ENCODE results near the gene ZNF565.
"Not testable (repeated sequence)": the region's sequence is repeated elsewhere in the genome, so short reads cannot be mapped to it uniquely, and the experiment has no call there.

The ZNF565 gene

GRCh38 chr19:36214386-36215275, at the start of gene ZNF565, which contains the start of gene ZNF146:
Gene ZNF565, minus strand, starts transcription at chr19:36214665. Its CDS starts 12,680 bp downstream, at chr19:36201985.
Gene ZNF146, plus strand, starts transcription at chr19:36215106. Its CDS starts 21,335 bp downstream, at chr19:36236441.
- DNase-seq = peak; percentile 100

DNA sequence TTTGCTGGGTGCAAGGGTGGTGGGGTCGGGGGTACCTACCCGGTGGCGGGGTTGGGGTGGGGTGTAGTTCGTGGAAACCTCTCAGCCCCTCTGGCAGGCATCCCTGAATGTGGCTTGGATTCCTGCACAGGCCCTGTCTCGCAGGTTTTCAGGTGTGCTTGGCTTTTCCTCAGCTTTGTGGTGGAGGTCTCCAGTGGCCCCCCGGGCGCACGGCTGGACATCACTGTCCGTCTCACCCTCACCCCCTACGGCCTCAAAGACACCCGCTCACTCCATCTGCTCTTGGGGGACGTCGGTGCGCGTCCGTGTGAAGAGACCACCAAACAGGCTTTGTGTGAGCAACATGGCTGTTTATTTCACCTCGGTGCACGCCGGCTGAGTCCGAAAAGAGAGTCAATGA, 44.7 kb upstream of the ZNF565 start:
- no peak for DNase-seq

- DNase-seq = no peak
These were observed 43.8 kb upstream of the ZNF565 start for GRCh38 chr19:36258028-36258875.

DNA sequence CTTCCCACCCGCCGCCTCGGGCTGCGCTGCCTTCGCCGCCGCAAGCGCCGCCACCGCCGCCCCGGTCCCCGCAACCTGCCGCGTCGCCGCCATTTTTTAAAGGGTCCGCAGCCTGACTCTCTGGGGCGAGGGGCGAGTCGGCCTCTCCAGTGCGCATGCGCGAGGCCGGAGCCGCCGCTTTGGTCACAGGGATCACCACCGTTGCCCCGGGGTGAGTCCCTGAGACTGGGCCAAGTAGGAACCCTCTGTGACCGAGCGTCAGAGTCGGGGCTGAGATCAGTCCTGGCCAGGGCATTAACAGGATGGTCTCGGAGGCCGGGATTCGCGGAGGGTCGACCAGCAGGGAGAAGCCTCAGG, 43.0 kb upstream of the ZNF565 start:
- no peak for DNase-seq

DNA sequence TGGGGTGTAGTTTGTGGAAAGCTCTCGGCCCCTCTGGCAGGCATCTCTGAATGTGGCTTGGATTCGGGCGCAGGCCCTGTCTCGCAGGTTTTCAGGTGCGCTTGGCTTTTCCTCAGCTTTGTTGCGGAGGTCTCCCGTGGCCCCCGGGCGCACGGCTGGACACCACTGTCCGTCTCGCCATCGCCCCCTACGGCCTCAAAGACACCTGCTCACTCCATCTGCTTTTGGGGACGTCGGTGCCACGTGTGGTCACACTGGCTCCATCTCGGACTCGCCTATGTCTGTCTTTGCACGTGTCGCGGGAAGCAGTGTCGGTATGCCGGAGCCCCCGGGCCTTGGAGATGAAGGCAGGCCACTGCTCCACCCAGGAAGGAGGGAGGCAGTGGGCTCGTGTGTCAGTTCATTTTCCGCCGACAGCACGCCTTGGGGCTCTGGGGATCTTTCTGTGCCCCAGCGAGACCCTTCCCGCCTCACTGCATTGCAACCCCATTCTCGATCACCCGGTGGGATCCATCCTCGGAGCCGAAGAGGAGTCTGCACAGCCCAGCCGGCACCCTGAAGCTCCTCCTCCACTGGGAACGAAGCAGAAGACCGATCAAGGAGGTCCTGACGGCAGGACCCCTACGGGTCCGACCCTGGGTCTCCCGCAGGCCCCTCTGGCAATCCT, 42.5 kb upstream of the ZNF565 start:
- DNase-seq = no peak

DNA sequence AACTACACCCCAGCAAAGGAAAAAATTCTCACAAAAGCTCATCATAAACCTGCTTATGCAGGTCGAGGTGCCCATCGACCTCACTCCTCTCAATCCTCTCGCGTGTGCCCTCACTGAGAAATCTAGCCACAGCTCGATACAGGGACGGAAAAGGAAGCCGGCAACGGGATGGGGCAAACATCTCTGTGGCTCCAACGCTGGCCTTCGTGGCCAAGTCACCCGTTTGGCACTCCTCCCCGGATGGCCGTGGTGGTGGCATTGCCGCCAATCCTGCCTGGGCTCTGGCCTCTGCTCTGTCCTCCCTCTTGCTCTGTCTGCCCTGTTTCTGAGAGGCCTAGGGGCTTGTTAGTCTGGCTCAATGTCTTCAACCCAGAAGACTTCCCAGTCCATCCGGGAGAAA, 41.6 kb upstream of the ZNF565 start:
- no peak for DNase-seq

- no peak for DNase-seq
These were observed 40.9 kb upstream of the ZNF565 start for GRCh38 chr19:36255316-36255715.

- DNase-seq = no peak
These were observed 40.4 kb upstream of the ZNF565 start for GRCh38 chr19:36254848-36255247.

DNA sequence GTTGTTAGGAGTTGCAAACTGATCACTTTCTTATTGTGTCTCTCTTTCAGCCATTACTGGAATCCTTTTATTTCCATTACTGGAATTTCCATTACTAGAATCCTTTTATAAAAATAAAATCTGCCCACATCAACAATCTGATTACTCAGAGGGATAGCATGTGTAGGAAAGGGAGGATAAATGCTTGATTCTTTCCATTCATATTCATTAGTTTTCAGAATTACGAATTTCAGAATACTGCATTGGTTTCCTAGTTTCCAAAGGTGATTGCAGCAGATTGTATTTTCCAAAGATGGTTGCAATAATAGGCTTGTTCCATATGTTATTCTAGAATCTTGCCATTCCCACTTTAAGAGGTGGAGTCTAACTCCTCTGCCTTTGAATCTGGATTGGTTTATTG, 37.6 kb upstream of the ZNF565 start:
- DNase-seq = no peak

- peak; percentile 64 for DNase-seq
These were observed 31.6 kb upstream of the ZNF565 start for GRCh38 chr19:36246006-36246481.

GRCh38 chr19:36245210-36246005, 30.9 kb upstream of the ZNF565 start:
- peak; percentile 69 for DNase-seq

DNA sequence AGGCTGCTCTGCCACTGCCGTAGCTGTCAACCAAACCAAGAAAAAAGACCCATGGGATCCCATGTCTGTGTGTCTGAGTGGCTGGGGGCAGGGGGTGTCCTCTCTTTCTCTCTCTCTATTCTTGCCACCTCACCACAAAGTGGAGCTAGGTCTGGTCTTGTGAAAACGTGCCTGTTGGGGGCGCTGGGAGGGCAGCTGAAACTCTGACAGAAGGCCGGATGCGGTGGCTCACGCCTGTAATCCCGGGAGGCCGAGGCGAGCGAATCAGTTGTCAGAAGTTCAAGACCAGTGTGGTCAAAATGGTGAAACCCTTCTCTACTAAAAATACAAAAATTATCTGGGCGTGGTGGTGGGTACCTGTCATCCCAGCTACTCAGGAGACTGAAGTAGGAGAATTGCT, 29.6 kb upstream of the ZNF565 start:
- DNase-seq = no peak

DNA sequence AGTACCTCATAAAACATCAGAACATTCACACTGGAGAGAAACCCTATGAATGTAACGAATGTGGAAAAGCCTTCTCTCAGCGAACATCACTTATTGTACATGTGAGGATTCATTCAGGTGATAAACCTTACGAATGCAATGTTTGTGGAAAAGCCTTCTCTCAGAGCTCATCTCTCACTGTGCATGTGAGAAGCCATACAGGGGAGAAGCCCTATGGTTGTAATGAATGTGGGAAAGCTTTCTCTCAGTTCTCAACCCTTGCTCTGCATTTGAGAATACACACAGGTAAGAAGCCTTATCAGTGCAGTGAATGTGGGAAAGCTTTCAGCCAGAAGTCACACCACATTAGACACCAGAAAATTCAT, 22.5 kb upstream of the ZNF565 start:
- DNase-seq = no peak

GRCh38 chr19:36236304-36236945, 22.0 kb upstream of the ZNF565 start:
- DNase-seq = no peak

DNA sequence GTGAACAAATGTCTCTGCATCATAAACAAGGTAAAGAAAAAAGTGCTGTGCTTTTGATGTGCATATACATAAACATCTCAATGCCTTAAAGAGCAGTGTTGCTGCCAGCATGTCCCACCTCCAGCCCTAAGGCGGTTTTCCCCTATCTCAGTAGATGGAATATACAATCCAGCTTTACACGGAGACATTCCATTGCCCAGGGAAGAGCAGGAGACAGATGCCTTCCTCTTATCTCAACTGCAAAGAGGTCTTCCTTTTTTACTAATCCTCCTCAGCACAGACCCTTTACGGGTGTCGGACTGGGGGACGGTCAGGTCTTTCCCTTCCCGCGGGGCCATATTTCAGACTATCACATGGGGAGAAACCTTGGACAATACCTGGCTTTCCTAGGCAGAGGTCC, 19.2 kb upstream of the ZNF565 start:
- not testable (repeated sequence) for DNase-seq

DNA sequence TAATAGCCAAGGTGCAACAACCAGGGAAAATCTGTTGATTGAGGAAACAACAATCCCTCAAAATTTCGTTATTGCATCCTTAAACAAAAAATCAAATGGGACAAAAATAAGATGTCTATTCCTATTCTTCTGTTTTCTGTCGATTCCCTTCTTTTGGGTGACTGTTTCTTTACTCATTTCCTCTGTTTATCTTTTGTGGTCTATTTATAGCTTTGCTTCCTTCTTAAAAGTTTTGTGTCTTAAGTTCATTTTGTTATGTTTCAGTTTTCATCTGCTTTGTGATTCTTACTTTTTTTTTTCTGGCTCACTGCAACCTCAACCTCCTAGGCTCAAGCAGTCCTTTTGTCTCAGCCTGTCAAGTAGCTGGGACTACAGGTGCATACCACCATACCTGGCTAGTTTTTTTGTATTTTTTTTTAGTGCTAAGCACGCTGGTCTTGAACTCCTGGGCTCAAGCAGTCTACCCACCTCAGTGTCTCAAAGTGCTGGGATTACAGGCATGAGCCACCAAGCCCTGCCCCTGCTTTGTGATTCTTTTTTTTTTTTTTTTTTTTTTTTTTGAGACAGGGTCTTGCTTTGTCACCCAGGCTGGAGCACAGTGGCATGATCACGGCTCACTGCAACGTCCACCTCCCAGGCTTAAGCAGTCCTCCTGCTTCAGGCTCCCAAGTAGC, 10.9 kb upstream of the ZNF565 start:
- DNase-seq = no peak

- no peak for DNase-seq
These were observed 8.0 kb upstream of the ZNF565 start for GRCh38 chr19:36222503-36222902.

DNA sequence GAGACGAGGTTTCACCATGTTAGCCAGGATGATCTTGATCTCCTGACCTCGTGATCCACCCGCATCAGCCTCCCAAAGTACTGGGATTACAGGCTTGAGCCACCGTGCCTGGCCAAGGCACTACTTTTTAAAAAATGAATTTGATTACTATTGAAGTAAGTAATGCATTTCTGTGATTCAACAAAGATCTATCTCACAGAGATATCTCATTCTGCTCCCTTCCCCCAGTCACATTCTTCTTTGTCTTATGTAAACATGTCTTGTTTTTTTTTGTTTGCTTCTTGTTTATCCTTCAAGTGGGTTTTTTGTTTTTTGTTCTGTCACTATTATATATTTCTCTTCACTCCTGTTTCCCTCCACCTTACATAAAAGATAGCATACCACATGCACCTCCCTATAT, 7.0 kb upstream of the ZNF565 start:
- DNase-seq = no peak

DNA sequence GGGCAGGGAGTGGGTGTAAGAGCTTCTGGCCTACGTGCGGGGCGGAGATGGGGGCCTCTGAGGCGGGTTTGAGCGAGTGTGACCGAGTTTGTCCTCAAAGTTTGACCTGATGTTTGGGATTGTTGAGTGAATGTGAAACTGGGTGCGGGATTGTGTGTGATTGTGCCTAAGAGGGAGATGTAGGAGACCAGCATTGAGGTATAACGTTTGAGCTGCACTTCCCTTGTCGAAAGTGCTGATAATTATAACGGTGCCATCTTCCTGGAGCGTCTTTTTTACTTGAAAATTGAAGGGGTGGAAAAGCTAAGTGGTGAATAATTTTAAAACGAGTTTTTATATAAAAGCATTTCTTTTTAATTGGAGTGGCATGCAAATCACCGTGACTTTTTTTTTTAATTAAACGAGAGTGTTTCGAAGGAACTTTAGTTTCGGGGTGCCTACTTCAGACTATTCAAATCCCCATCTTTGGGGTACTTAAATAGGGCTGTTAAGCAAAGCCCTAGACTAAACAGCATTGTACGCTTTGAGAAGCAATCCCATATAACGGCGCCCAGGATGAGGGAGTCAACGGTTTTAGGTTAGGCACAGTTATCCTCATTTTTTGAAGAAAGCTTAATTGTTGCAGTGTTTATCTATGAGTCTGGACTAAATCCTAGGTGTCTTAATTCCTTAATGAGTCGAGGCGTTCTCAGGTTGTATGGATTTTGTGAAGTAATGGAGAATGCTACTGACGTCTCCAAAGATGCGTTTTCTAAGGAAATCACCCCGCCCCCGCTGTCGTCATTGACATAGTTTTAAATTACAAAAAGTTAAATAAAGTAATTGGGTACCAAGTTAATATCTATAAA, 1.0 kb upstream of the ZNF565 start:
- DNase-seq = peak; percentile 54

DNA sequence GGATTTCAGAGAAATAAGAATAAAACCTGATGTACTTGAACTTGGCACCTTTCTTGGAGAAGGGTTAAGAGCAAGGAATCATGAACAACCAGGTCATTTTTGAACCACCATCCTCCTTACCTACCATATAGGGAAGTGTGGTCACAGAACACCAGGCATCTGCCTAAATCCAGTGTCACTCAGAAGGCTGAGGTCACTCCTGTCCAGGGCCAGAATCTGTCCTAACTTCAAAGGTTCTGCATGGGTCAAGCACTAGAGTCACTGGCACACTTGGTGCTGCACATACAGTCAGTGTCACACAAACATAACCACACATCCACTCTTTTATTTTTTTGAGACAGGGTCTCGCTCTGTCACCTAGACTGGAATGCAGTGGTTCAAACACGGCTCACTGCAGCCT, 1.6 kb downstream of the ZNF565 start:
- DNase-seq = no peak
